ENCODE results near the gene DSCAML1. TPM values are rescaled to one million over a fixed set of nuclear protein-coding genes. Genes with fewer than 3 reads are reported as not detected.

The DSCAML1 gene
- total RNA-seq, 1 donor from 2014 or later: not detected

DNA sequence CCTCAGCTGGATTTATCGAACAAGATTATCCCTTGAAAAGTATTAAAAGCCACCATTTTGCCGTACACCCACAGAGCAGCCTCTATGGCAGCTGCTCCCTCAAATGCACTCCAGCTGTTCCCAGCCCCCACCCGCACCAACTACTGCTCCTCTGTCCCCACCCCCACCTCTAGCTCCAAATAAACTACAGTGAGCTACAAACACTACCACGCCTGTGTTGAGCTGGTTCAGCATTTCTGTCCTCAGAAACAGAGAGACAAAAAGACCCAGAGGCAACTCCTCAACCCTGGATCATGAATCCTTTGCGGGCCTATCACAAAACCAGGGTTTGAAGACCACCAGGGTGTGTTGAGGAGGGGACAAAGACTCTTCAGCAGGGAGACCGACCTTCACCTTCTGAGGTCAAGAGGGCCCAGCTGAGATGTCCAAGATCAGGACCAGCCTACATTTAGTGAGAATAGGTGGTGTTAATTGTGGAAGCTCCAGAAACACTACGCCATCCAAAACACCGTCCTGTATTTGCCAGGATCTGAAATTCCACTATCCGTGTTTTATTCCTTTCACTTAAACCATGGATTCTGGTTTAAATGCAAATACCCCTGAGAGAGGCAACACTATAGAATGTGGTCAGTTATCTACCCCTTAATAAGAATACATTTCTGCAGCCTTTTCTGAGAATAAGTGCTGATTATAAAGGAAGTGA lies 195.9 kb downstream of the DSCAML1 start:
- Histone ChIP-seq H3K4me1 (no peaks in the 10 kb centered on the region), H3K27ac (no peak overlapping the region), H3K36me3 (no peaks in the 10 kb centered on the region), H3K27me3 (no peaks in the 10 kb centered on the region), H3K9me3 (no peaks in the 10 kb centered on the region), H3K4me3 (no peak overlapping the region)
- DNase-seq (ENCODE audit: low spot score in 2 of 2): no peak
- TF ChIP-seq, protein P1, sequence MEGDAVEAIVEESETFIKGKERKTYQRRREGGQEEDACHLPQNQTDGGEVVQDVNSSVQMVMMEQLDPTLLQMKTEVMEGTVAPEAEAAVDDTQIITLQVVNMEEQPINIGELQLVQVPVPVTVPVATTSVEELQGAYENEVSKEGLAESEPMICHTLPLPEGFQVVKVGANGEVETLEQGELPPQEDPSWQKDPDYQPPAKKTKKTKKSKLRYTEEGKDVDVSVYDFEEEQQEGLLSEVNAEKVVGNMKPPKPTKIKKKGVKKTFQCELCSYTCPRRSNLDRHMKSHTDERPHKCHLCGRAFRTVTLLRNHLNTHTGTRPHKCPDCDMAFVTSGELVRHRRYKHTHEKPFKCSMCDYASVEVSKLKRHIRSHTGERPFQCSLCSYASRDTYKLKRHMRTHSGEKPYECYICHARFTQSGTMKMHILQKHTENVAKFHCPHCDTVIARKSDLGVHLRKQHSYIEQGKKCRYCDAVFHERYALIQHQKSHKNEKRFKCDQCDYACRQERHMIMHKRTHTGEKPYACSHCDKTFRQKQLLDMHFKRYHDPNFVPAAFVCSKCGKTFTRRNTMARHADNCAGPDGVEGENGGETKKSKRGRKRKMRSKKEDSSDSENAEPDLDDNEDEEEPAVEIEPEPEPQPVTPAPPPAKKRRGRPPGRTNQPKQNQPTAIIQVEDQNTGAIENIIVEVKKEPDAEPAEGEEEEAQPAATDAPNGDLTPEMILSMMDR (IDR thresholded peaks at IDR 0.05): no peak
- intact Hi-C loops (cut with DNase I): no loop called here

DNA sequence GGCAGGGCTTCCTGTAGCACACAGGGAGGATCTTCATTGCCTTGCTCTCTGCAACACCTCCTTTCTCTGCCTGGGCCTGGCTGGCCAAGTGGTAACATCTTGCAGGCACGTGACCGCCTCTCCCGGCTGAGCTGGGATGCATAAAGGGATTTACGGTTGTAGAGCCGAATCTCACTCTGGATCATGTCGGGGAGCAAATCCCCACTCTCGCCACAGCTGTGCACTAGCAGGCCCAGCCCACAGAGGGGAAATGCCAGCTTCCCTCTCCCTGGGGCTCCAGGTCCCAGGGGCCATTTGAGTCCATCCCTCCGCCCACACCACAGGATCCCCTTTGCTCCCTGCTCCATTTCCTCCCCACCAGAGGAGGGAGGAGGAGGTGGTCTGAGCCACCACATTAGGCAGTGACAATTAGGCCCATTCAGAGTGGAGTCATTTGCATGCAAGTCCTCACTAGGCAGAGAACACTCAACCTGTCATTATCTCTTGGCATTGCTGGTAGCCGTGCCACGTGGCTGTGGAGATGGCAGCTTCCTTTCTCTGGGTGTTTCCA lies 196.7 kb downstream of the DSCAML1 start:
- TF ChIP-seq, protein P1 (IDR thresholded peaks at IDR 0.05): no peak

DNA sequence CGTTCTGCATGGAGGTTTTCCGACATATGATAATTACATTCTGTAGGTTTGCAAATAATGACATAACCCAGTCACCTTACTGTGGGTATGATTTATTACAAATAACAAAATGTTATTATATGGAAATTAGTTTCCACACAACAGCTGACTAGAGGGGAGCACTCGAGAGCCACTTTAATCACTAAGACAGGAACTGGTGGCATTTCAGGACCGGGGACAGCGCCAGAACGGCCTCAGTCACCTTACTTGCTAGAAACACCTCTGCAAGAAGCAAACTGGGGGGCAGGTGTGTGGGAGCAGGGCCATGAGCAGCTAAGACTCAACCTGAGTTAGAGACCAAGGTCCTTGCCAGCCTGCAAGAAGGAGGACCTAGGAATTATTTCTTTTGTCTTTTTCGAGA lies 199.9 kb downstream of the DSCAML1 start:
- TF ChIP-seq, protein P1 (IDR thresholded peaks at IDR 0.05): no peak
- H3K9me3 ChIP-seq: no peaks in the 10 kb centered on the region
- intact Hi-C loops (cut with DNase I): no loop called here
- DNase-seq (ENCODE audit: low spot score in 2 of 2): no peak
- no peaks in the 10 kb centered on the region for H3K27me3 ChIP-seq
- H3K4me3 ChIP-seq: no peak overlapping the region
- no peak overlapping the region for H3K27ac ChIP-seq
- no peaks in the 10 kb centered on the region for H3K4me1 ChIP-seq
- no peaks in the 10 kb centered on the region for H3K36me3 ChIP-seq

More for the DNA sequence above, 196.7 kb downstream of the DSCAML1 start:
- Histone ChIP-seq H3K36me3 (no peaks in the 10 kb centered on the region), H3K27me3 (no peaks in the 10 kb centered on the region), H3K9me3 (no peaks in the 10 kb centered on the region), H3K27ac (no peak overlapping the region), H3K4me3 (no peak overlapping the region), H3K4me1 (no peaks in the 10 kb centered on the region)
- DNase-seq (ENCODE audit: low spot score in 2 of 2): no peak
- intact Hi-C loops (cut with DNase I): no loop called here

DNA sequence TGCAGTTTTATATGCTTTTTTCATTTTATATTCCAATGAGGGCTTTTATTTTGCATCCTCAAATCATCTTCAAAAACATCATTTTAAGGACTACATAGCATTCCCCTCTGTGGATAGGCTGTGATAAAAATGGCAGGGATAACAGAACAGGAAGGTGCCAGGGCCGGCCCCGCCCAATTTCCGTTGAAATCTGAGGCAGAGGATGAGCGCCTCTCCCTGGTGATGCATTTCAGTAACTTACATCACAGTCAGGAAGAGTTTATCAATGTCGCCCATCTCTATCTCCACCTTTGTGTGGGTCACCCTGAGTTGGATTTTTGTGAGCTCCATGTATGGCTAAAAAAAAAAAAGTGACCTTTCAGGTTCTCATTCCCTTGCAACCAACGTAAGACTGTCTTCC lies 201.6 kb downstream of the DSCAML1 start:
- no peaks in the 10 kb centered on the region for H3K27me3 ChIP-seq
- H3K4me1 ChIP-seq: no peaks in the 10 kb centered on the region
- H3K27ac ChIP-seq: no peak overlapping the region
- TF ChIP-seq, protein P1 (IDR thresholded peaks at IDR 0.05): no peak
- no peak overlapping the region for H3K4me3 ChIP-seq
- H3K36me3 ChIP-seq: no peaks in the 10 kb centered on the region
- no peaks in the 10 kb centered on the region for H3K9me3 ChIP-seq
- intact Hi-C loops (cut with DNase I): no loop called here
- no peak for DNase-seq (ENCODE audit: low spot score in 2 of 2)

DNA sequence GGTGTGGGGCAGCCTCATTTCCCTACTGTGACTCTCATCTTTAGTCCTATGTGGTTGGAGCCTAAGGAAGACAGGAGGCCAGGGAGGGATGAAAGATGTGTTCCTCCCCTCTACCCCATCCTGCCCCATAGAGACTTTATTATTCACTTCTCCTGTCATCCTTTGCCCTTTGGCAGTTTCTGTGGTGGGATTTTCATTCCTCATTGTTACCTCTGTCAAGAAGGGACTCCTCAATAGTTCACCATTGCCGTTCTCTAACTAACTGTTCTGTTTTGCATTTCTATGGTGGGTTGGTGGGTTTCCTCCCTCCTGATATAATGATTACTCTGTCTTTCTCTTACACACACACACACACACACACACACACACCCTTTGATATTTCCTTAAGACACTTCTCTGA lies 202.3 kb downstream of the DSCAML1 start:
- H3K27me3 ChIP-seq: no peaks in the 10 kb centered on the region
- H3K9me3 ChIP-seq: no peaks in the 10 kb centered on the region
- intact Hi-C loops (cut with DNase I): no loop called here
- no peak for DNase-seq (ENCODE audit: low spot score in 2 of 2)
- no peaks in the 10 kb centered on the region for H3K4me1 ChIP-seq
- H3K4me3 ChIP-seq: no peak overlapping the region
- H3K36me3 ChIP-seq: no peaks in the 10 kb centered on the region
- TF ChIP-seq, protein P1 (IDR thresholded peaks at IDR 0.05): no peak
- H3K27ac ChIP-seq: no peak overlapping the region

All from ascending aorta (tissue), 2 donors.